K562 (cell line): ENCODE measurements around the gene LIX1L. TPM values are rescaled to one million over a fixed set of nuclear protein-coding genes. Genes with fewer than 3 reads are reported as not detected.

ENCODE experiments used
- CHD4 ChIP-seq: fragments of 200-600 bp; sonication (generic); IDR thresholded peaks from 3 replicates; pipeline ENCODE4 v1.6.1; 2012; ENCODE audit warnings: low read depth, mild to moderate bottlenecking, mixed read lengths, low read length, inconsistent platforms; ENCODE audit not compliant: insufficient read depth, insufficient replicate concordance, poor library complexity, severe bottlenecking
- MTF1 ChIP-seq: fragments of 250-450 bp; sonication (Bioruptor Pico); IDR thresholded peaks from 2 replicates; pipeline ENCODE4 v1.9.0; 2021; ENCODE audit warnings: moderate library complexity, mild to moderate bottlenecking, inconsistent platforms, borderline replicate concordance
- MYNN ChIP-seq, 2 experiments: sonication (generic); formaldehyde crosslinking in 1 of 2; IDR thresholded peaks; 2 replicates each; pipeline versions ENCODE4 v1.5.0 to v1.6.1; 2016 to 2020; ENCODE audit warnings: antibody characterized with exemption in 1 of 2, missing genetic modification reagents in 1 of 2
- SMARCC2 ChIP-seq: fragments of 450-650 bp; IDR thresholded peaks from 2 replicates; pipeline ENCODE4 v1.6.1; 2017; ENCODE audit warnings: antibody characterized with exemption, moderate library complexity, mild to moderate bottlenecking, low read depth
- TCF7L2 ChIP-seq: fragments of 150-350 bp; IDR thresholded peaks from 2 replicates; pipeline ENCODE4 v1.6.1; 2016; ENCODE audit warnings: low read depth, mild to moderate bottlenecking, low read length, moderate library complexity
- ZKSCAN1 ChIP-seq: fragments of 150-350 bp; IDR thresholded peaks from 2 replicates; pipeline ENCODE4 v1.6.1; 2016; ENCODE audit warnings: low read depth, low read length
- ZNF224 ChIP-seq: sonication (generic); formaldehyde crosslinking; IDR thresholded peaks from 2 replicates; pipeline ENCODE4 v1.8.0; 2022; ENCODE audit warnings: mild to moderate bottlenecking, missing genetic modification reagents
- polyA plus RNA-seq, 8 experiments: library from polyadenylated mRNA; depleted of rRNA in 4 of 8; stranded (reverse) in 5 of 8; unstranded in 3 of 8; fragments of >200 nt; fragmentation: Nextera tagmentation in 2 of 8; fragmentation: Illumina TruSeq in 1 of 8; extraction: Ambion mirVana in 2 of 8; extraction: Trizol in 1 of 8; gene quantifications; 2 replicates each; pipeline versions ENCODE4 v1.2.1 to v1.2.3, GENCODE V29; 2011 to 2014; ENCODE audit warnings: inconsistent platforms in 1 of 8, missing spikeins in 1 of 8
- total RNA-seq, 7 experiments: library from RNA; depleted of rRNA in 6 of 7; stranded (reverse); fragments of >200 nt in 6 of 7; fragmentation: Illumina TruSeq in 2 of 7; extraction: Trizol in 2 of 7; gene quantifications; 2 replicates each; pipeline versions ENCODE4 v1.2.1 to v1.2.3, GENCODE V29; 2011 to 2021; ENCODE audit warnings: low replicate concordance in 1 of 7
- TF ChIP-seq, protein P1 (sequence below): fragments of 250-450 bp; sonication (Bioruptor Pico); IDR thresholded peaks from 2 replicates; pipeline ENCODE4 v1.4.0; 2020
- TF ChIP-seq, protein P2 (sequence below): fragments of 150-350 bp; IDR thresholded peaks from 2 replicates; pipeline ENCODE4 v1.6.1; 2014; ENCODE audit warnings: low read depth, mild to moderate bottlenecking, low read length, borderline replicate concordance
- TF ChIP-seq, protein P3 (sequence below): sonication (generic); formaldehyde crosslinking; IDR thresholded peaks from 2 replicates; pipeline ENCODE4 v1.8.1; 2023; ENCODE audit warnings: mild to moderate bottlenecking, missing genetic modification reagents, moderate library complexity
- TF ChIP-seq, protein P4 (sequence below): sonication (generic); formaldehyde crosslinking; IDR thresholded peaks from 2 replicates; pipeline ENCODE4 v1.8.0; 2022; ENCODE audit warnings: missing genetic modification reagents, mild to moderate bottlenecking, moderate library complexity, borderline replicate concordance

LIX1L gene
- total and polyA plus RNA-seq, 9 of the 15 experiments (the other 6 are each of a cell fraction or from before 2014, with no cell fraction given), result 4.6 to 26.5 (median 12.5) TPM

DNA sequence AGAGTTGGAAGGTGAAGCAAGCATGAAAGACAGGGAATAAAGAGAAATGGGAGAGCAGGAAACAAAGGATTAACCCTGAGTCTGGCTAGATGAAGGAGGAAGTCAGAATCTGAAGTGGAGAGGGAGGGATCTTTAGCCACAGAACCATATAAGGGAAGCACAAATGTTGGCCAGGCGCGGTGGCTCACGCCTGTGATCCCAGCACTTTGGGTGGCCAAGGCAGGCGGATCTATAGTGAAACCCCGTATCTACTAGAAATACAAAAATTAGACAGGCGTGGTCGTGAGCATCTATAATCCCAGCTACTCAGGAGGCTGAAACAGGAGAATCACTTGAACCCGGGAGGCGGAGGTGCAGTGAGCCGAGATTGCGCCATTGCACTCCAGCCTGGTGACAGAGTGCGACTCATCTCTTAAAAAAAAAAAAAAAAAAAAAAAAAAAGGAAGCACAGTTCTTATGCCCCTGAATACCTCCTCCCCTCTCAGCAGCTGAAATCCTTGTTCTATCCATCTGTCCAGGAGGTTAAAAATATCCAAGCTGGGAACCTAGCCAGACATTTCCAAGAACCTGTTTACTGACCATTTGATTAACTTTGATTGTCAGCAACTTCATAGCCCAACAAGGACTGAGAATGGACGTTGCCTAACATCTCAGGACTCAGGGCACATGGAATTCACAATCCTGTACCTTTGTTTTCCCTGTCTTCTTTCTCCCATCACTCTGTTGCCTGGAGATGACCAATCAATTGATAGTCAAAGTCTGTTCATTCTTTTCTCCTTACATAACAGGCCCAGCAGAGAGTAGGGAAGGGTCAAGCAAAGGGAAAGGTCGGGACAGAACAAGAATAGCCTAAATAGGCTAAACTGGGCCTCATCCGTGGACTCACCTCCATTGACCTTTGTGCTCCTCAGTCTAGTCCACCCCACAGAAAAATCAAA lies 28.0 kb upstream of the LIX1L start (continued):
- TF ChIP-seq, protein P1, sequence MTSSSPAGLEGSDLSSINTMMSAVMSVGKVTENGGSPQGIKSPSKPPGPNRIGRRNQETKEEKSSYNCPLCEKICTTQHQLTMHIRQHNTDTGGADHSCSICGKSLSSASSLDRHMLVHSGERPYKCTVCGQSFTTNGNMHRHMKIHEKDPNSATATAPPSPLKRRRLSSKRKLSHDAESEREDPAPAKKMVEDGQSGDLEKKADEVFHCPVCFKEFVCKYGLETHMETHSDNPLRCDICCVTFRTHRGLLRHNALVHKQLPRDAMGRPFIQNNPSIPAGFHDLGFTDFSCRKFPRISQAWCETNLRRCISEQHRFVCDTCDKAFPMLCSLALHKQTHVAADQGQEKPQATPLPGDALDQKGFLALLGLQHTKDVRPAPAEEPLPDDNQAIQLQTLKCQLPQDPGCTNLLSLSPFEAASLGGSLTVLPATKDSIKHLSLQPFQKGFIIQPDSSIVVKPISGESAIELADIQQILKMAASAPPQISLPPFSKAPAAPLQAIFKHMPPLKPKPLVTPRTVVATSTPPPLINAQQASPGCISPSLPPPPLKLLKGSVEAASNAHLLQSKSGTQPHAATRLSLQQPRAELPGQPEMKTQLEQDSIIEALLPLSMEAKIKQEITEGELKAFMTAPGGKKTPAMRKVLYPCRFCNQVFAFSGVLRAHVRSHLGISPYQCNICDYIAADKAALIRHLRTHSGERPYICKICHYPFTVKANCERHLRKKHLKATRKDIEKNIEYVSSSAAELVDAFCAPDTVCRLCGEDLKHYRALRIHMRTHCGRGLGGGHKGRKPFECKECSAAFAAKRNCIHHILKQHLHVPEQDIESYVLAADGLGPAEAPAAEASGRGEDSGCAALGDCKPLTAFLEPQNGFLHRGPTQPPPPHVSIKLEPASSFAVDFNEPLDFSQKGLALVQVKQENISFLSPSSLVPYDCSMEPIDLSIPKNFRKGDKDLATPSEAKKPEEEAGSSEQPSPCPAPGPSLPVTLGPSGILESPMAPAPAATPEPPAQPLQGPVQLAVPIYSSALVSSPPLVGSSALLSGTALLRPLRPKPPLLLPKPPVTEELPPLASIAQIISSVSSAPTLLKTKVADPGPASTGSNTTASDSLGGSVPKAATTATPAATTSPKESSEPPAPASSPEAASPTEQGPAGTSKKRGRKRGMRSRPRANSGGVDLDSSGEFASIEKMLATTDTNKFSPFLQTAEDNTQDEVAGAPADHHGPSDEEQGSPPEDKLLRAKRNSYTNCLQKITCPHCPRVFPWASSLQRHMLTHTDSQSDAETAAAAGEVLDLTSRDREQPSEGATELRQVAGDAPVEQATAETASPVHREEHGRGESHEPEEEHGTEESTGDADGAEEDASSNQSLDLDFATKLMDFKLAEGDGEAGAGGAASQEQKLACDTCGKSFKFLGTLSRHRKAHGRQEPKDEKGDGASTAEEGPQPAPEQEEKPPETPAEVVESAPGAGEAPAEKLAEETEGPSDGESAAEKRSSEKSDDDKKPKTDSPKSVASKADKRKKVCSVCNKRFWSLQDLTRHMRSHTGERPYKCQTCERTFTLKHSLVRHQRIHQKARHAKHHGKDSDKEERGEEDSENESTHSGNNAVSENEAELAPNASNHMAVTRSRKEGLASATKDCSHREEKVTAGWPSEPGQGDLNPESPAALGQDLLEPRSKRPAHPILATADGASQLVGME, result no peak
- TF ChIP-seq, protein P2, sequence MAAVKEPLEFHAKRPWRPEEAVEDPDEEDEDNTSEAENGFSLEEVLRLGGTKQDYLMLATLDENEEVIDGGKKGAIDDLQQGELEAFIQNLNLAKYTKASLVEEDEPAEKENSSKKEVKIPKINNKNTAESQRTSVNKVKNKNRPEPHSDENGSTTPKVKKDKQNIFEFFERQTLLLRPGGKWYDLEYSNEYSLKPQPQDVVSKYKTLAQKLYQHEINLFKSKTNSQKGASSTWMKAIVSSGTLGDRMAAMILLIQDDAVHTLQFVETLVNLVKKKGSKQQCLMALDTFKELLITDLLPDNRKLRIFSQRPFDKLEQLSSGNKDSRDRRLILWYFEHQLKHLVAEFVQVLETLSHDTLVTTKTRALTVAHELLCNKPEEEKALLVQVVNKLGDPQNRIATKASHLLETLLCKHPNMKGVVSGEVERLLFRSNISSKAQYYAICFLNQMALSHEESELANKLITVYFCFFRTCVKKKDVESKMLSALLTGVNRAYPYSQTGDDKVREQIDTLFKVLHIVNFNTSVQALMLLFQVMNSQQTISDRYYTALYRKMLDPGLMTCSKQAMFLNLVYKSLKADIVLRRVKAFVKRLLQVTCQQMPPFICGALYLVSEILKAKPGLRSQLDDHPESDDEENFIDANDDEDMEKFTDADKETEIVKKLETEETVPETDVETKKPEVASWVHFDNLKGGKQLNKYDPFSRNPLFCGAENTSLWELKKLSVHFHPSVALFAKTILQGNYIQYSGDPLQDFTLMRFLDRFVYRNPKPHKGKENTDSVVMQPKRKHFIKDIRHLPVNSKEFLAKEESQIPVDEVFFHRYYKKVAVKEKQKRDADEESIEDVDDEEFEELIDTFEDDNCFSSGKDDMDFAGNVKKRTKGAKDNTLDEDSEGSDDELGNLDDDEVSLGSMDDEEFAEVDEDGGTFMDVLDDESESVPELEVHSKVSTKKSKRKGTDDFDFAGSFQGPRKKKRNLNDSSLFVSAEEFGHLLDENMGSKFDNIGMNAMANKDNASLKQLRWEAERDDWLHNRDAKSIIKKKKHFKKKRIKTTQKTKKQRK, result no peak
- no peak for TF ChIP-seq MYNN (IDR thresholded peaks at IDR 0.05)
- TF ChIP-seq MYNN (CRISPR knock-in tag; IDR thresholded peaks at IDR 0.05), result no peak
- no peak for TF ChIP-seq CHD4
- TF ChIP-seq, protein P3, sequence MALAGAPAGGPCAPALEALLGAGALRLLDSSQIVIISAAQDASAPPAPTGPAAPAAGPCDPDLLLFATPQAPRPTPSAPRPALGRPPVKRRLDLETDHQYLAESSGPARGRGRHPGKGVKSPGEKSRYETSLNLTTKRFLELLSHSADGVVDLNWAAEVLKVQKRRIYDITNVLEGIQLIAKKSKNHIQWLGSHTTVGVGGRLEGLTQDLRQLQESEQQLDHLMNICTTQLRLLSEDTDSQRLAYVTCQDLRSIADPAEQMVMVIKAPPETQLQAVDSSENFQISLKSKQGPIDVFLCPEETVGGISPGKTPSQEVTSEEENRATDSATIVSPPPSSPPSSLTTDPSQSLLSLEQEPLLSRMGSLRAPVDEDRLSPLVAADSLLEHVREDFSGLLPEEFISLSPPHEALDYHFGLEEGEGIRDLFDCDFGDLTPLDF (CRISPR knock-in tag), result no peak
- no peak for TF ChIP-seq ZKSCAN1
- TF ChIP-seq SMARCC2, result no peak
- TF ChIP-seq MTF1 (CRISPR knock-in tag), result no peak
- TF ChIP-seq TCF7L2, result no peak
- TF ChIP-seq, protein P4, sequence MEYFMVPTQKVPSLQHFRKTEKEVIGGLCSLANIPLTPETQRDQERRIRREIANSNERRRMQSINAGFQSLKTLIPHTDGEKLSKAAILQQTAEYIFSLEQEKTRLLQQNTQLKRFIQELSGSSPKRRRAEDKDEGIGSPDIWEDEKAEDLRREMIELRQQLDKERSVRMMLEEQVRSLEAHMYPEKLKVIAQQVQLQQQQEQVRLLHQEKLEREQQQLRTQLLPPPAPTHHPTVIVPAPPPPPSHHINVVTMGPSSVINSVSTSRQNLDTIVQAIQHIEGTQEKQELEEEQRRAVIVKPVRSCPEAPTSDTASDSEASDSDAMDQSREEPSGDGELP (CRISPR knock-in tag), result peak; percentile 45; the same call in 1 of the 2 replicates
- TF ChIP-seq ZNF224 (CRISPR knock-in tag), result no peak
